ENCODE results near the gene THADA.

The THADA gene

DNA sequence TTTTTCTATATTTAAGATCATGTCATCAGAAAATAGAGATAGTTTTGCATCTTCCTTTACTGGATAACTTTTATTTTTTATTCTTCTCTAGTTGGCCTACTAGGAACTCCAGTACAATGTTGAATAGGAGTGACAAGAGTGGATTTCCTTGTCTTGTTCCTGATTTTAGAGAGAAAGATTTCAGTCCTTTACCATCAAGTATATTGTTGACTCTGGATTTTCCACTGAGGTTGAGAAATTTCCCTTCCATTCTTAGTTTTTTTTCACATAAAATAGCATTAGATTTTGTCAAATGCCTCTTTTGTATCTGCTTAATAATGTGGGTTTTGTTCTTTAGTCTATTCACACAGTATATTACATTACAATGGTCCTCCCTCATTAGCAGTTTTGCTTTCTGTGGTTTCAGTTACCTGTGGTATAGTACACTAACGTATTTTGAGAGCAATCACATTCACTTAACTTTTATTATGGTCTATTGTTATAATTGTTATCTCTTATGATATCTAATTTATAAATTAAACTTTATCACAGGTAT lies 105.5 kb downstream of the THADA start:
- no peak for DNase-seq

DNA sequence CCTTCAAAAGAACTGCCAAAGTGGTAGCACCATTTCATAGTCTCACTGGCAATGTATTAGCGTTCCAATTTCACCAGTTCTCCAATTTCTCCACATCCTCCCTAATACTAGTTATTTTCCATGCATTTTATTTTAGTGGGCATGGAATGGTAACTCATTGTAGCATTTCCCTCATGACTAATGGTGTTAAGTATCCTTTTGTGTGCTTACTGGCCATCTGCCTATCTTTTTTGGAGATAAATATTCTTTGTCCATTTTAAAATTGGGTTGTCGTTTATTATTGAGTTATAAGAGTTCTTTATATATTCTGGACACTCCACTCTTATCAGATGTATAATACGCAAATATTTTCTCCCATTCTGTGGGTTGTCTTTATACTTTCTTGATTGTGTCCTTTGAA lies 107.1 kb downstream of the THADA start:
- DNase-seq = no peak

DNA sequence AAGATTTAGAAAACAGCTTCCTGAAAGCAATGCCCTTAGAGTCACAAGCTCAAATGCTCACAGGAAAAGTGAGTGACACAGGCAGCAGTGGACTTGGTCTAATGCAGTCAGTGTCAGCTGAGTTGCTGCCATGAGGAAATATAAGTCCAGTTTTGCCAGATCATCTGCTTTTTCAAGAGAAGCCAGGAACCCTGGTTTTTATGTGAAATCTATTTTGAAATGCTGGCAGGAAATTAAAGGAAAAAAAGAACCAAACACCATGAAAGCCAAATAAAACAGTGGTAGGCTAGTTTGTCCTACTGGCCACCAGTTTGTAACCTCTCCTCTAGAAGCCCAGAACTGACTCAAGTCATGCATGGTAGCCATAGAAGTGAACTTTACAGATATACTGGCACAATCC lies 109.2 kb downstream of the THADA start:
- DNase-seq = no peak

DNA sequence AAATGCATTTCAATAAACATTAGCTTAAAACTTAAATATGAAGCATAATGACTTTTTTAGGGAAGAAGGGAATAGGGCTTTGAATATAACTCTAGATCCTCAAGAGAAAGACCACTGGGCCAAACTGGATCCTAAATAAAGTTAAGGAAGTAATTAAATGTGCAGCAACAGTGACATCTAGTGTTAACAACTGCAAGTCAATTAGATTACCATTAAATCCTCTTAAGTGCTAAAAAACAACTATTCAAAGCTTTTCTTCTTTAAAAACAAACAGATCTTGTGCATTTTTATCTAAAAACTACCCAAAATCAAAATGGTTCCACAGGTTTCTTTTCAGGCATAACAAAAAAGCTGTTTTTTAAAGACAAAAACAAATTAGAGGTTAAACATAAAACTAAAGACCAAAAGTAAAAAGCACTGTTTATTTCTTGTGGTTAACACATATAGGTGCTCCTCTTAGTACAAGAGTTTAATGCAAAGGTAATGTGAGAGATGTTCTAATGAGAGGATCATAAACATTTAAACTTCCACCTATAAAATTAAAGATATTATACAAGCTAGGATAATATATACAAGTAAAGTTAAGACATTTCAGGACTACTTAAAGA lies 111.4 kb downstream of the THADA start:
- DNase-seq = peak; percentile 89

DNA sequence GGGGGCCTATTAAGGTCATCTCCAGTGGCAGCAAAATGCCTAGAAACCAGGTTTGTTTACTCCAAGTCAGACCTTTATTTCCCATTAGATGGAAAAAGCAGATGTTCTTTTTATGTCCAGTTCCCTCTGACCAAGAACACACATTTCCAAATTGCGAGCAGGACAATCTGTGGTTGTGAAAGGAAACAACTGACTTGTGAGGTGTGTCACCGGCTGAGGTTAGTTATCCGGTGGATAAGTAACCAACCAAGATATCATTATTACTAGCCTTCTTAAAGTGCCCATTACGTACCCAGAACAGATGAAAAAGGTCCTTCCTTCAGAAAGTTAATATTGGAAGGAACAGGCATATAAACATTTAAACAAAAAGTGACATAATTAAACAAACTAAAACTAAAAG lies 112.9 kb downstream of the THADA start:
- no peak for DNase-seq

DNA sequence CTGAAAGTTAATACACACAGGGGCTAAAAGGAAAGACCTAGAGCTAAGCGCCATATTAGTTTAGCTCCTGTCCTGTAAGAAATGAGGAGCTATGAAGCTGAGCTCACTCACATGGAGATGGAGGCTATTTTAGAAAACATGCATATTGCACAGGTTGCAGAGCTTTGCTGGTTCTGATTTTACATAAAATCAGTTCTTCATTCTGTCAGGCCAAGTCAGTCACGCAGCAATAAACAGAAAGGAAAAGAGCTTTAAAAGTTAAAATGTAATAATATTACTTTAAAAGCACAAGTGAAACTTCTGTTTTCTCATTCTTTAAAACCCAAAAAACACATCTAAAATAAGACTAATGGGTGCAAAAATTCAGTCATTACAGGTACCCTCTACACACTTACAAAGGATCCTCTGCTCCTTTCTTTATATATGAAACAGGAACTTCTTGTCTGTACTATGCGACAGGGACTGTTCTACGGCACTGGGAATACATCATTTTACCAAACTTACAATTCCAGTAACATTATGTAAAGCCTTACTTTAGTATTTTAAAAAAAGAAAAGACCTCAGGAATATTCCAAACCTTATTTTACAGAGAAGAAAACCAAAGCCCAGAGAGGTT lies 113.8 kb downstream of the THADA start:
- DNase-seq = no peak

DNA sequence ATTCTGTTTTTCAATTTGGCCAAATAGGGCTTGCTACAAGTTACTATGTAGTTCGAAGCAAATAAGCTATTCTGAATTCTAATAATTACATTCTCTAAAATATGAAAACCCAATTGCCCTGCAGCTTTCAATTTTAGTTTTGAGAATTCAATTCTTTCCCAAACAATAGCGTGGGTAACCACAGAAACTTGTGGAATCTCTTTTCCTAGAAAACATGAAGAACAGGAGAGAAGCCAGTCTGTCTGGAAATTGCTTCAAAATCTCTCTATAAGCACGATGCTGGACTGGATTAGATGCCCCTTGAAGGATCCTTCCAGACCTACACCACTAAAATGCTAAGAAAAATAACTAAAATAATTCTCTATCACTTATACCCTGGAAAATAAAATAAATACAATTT lies 115.0 kb downstream of the THADA start:
- no peak for DNase-seq

DNA sequence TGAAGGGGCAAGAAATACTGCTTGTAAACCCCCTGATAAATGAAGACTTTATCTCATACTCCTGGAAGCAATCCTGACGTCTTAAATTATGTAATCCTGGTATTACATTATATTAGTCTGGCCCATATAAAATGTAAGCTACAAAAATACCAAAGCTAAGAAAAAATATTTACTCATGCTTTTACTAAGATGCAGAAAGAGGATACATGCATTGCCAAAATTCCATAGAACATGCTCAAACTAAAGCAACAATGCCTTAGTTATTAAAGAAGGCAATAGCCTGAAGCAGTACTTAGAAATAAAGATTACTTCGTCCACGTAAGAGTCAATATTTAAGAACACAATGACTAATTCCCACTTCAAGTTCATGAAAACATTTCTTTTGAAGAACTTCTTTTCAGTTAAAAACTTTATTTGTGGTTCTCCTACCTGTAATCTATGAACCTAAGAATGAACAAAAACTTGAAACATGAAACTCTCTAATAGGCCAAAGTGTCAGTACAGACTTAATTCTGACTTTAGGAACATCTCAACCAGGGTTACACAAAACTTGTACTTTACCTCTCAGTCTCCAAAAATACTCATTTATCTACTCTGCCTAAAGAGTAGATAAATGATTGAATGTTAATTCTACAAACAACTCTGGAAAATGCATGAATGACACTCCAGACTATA lies 117.3 kb downstream of the THADA start:
- DNase-seq = no peak

DNA sequence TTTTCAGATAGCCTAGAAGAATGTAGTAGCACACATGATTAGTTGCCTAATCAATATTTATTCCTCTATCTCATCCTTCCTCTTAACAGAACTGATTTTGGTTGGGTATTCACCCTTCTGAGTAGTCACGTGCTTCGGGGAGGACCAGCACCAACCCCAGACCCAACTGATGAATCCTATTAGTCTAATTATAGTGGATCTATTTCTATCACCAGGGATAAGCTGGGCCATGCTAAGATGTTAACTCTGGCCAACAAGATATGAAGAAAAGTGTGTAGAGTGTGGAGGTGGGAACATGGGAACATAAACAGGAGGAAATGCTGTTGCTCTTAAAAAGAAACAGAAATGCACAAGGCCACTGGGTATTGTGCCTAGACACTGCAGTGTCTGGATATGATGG lies 119.9 kb downstream of the THADA start:
- no peak for DNase-seq

DNA sequence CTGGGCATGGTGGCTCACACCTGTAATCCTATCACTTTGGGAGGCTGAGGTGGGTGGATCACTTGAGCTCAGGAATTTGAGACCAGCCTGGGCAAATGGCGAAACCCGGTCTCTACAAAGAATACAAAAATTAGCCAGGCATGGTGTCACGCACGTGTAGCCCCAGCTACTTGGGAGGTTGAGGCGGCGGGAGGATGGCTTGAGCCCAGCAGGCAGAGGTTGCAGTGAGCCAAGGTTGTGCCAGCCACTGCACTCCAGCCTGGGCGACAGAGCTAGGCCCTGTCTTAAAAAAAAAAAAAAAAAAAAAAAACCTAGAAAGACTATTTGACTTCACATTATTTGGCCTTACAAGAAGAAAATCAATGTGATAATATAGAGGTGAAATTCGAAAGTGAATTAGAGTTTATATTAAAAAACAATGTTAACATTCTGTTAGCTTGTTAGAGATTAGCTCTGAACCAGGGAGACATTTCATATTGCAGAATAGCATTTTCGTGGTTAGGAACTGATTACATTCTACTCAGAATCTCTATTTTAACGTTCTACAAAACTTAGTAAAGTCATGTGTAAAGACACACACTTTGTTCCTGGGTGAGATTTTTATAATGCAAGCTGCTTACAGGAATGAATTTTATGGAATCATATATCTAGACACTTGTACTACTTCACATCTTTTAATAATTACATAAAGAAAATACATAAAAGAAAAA lies 120.5 kb downstream of the THADA start:
- DNase-seq = no peak

DNA sequence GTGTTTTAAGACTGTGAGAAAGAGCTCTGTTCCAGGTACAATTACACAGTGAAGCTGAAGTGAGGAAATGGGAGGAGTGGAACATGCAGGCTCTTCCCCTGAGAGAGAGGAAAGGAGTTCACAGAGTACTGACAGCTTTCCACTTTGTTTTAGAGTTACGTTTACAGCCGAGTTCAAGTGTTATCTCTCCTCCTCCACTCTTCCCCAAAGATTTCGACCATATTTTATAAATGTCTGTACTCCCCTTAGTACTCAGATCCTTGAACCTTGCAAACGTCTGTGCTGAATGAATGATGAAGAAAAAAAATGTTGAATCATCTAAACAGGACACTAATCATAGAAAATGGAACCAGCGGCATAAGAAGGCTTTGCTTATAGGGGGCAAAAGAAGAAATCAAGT lies 121.6 kb downstream of the THADA start:
- no peak for DNase-seq

DNA sequence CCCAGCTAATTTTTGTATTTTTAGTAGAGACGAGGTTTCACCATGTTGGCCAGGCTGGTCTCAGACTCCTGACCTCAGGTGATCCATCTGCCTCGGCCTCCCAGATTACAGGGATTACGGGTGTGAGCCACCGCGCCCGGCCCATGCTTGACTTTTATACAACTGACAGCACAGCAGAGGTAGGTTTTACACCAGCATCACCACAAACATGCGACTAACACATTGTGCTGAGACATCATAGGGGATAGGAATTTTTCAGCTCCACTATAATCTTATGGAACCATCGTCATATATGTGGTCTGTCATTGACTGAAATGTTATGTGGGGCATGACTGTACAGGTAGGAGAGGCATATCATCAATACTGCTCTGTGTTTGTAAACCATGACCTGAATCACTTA lies 122.1 kb downstream of the THADA start:
- no peak for DNase-seq

DNA sequence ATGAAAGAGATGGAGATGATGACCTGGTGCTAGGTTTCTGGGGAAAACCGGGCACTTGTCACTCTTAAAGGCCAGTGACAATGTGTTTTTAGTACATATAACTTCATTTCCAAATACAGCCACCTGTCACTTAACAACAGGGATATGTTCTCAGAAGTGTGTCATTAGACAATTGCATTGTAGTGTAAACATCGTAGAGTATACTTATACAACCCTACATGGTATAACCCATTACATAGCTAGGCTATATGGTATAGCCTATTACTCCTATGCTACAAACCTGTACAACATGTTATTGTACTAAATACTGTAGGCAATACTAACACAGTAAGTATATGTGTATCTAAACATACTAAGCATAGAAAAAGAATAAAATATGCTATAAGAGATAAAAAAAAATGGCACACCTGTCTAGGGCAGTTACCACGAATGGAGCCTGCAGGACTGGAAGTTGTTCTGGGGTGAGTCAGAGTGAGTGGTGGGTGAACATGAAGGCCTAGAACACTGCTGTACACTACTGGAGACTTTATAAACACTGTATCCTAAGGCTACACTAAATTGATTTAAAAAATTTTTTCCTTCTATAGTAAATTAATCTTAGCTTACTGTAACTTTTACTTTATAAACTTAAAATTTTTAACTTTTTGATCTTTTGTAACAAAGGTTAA lies 123.2 kb downstream of the THADA start:
- DNase-seq = no peak

DNA sequence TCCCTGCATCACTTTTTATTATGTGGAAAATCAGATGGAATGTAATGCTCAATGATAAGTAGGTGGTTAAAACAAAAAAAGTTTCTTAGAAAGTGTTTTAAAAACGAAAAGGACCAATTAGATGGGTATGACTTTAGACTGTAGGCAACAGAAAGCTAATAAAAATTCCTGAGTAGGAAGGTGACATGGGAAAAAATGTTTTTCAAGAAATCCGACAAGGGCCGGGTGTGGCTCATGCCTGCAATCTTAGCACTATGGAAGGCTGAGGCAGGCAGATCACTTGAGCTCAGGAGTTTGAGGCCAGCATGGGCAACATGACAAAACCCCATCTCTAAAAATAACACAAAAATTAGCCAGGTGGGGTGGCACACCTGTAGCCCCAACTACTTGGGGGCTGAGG lies 126.1 kb downstream of the THADA start:
- no peak for DNase-seq

DNA sequence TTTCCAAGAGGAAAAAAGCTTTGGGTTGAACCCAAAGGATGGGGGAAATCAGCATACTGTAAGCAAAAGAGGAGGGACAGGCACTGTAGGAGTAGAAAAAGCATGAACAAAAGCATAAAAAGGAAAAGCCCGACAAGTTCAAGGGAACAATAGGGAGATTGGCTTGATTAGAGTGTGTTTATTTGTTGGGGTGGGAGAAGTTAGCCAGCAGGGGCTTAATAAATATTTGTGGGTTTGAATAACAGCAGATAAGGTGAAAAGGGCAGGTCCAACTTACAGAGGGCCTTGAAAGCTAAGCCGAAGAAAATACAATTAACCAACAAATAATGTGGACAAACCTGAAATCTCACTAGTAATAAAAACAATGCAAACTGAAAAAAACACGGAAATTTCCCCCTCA lies 126.7 kb downstream of the THADA start:
- DNase-seq = no peak

DNA sequence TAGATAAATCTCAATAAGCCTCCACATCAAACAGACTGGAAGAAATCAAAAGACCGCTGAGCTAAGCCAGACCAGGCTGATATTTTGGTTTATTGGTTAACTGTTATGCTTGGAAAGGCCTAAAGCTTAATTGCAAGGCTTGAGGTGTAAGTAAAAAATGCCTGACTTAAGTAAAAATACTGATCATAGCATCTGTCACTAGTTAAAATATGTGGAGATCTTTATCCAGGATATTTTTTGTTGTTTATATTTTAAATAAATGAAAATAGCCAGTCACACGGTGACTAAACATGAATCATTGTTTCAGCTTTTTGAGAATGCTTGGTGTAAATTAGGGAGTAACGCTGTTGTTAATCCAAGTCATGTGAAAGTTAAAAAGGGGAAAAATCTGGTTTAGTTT lies 127.9 kb downstream of the THADA start:
- no peak for DNase-seq

DNA sequence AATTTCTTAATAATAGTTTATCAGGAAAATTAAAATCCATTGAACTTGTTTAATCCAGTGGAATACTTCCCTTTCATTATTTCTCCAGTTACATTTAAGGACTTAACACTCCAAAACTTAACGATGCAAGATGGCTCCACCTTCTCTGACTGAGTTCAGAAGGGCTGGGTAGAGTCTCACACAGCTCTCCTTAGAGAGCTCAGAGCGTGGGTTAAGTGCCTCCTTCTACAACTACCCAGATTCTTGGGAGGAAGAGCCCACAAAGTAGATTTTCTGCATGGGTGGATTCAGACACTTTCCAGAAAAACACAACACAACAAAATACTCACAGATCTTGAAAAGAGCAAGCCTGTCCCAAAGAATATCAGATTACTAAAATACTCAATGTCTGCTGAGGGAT lies 130.6 kb downstream of the THADA start:
- DNase-seq = no peak

DNA sequence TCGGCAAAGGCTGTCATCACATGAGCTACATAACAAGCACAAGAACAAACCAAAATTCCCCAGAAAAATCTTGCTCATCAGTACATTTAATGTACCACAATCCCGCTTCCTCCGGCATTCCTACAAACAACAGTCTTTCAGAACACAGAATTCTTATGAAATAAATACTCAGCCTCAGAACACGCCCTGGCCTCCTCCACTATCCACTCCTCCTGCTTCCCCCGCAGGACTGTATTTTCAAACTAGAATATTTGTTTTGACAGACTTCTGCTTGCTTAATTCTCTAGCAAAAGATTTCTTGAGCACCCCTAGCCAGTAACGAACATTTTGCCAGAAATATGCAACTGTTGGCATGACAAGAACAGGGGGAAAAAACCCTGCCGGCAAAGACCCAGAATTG lies 131.2 kb downstream of the THADA start:
- DNase-seq = no peak

DNA sequence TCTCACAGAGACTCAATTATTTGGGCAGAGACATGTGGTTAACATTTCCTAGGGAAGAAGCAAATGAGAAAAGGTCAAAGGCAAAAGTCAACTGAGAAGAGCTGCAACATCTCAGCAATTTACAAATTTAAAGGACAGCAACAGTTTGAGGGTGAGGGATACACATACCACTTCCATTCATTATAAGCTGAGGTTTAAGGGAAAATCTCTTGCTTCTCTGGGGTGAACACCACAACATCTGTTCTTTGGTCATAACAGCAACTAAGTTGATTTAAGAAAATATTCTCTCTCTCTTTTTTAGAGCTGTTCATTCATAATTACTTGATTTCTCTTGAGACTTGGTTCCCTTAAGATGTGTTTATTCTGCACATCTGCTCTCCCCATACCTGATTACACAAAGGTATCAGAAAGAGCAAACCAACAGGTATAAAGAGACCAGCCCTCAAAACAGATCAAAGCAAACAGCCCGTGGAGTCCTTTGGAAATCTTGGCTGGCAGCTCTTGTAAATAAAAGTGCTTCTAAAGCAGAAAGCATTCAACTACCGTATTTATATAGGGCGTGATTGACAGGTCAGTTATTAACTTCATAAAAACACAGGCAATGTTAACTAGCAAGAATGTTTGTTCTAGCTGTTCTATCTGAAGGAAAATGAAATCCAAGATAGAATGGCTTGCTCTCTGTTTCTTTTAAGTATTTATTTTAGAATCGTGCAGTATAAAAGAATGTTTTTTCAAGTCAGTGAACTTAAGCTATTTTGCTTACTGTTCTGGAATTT lies 132.8 kb downstream of the THADA start:
- no peak for DNase-seq

DNA sequence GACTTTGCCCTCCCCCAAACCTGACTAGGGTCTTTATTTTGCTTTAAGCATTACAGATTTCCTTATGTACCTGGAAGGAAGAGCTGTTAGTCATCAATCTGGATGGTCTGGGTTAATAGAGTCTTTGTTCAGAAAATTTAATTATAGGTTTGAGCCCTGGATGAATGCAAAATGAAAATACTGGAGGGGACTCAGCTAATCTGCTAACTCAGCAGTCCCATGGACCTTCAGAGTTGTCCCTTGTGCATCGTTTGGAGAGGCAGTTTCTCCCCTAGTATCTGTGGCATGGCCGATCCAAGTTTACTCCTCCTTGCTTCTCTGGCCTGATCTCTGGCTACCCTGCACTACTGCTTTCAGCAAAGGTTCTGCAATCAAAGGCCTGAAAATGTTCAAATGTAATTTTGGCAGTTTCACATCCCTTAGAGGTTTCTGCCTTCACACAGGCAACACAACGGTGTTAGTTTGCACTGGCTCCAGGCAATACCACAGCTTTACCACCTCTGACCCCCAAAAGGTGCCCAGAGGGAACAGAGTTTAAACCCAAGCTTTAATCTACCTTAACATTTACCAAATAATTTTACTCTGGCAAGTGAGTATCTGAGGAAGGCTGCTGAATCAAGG lies 134.3 kb downstream of the THADA start:
- DNase-seq = no peak

DNA sequence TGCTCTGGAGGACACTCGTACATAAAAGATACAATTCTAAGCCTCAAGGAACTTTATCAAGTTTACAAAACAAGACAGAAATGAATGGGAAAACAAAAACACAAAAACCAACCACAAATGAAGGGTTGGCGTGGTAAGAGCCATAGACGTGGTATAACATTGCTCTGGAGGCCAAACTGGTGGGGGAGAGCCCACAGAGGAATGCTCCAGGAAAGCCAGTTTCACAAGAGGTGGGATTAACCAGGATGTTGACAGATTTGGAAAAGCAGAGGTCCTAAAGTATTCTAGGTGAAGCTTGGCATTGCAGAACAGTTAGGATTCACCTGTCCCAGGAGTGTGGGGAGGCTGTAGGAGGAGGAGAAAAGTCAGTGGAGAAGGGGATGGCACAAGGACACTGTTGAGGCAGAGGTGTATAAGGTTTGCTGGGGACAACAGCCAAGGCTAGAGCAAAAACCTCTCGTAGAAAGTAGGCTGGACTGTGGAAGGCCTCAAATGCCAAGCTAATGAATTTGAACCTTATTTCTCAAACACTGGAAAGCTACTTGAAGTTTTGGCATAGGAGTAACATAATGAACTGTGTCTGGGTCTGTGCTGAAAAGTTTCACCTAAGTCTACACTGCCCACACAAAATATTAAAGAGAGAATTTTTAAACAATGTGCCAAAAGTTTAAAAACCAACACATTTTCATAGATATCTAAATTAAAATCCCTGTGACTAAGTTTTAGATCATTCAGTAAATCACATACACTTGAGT lies 135.1 kb downstream of the THADA start:
- DNase-seq = no peak

All from hematopoietic multipotent progenitor cell treated with erythropoietin and hydrocortisone succinate and interleukin-3 and kit ligand, for 8 days (in vitro differentiated cells).